ENCODE measurements around the gene MAGI3.

The MAGI3 gene

GRCh38 chr1:113534130-113534817 lies 144.0 kb downstream of the MAGI3 start:
- H3K4me3 ChIP-seq (ENCODE audit: low read depth, low read length), result no peak overlapping the region
- peak; percentile 52 for DNase-seq (ENCODE audit: low read depth)
- no peak for TF ChIP-seq CTCF (conservative IDR thresholded peaks at IDR 0.05; ENCODE audit: low read depth, low read length)

GRCh38 chr1:113534875-113535274 lies 144.6 kb downstream of the MAGI3 start:
- H3K4me3 ChIP-seq (ENCODE audit: low read depth, low read length), result no peak overlapping the region
- TF ChIP-seq CTCF (conservative IDR thresholded peaks at IDR 0.05; ENCODE audit: low read depth, low read length), result no peak
- DNase-seq (ENCODE audit: low read depth), result no peak

- no peak overlapping the region for H3K4me3 ChIP-seq (ENCODE audit: low read depth, low read length)
- no peak for TF ChIP-seq CTCF (conservative IDR thresholded peaks at IDR 0.05; ENCODE audit: low read depth, low read length)
- peak; percentile 41 for DNase-seq (ENCODE audit: low read depth)
Observed at GRCh38 chr1:113536182-113536780, 146.0 kb downstream of the MAGI3 start.

- no peak overlapping the region for H3K4me3 ChIP-seq (ENCODE audit: low read depth, low read length)
- DNase-seq (ENCODE audit: low read depth), result no peak
- TF ChIP-seq CTCF (conservative IDR thresholded peaks at IDR 0.05; ENCODE audit: low read depth, low read length), result no peak
Observed at GRCh38 chr1:113538225-113538624, 147.9 kb downstream of the MAGI3 start.

- no peak overlapping the region for H3K4me3 ChIP-seq (ENCODE audit: low read depth, low read length)
- DNase-seq (ENCODE audit: low read depth), result no peak
- TF ChIP-seq CTCF (conservative IDR thresholded peaks at IDR 0.05; ENCODE audit: low read depth, low read length), result no peak
Observed at GRCh38 chr1:113540335-113540734, 150.0 kb downstream of the MAGI3 start.

GRCh38 chr1:113541106-113541505 lies 150.8 kb downstream of the MAGI3 start:
- DNase-seq (ENCODE audit: low read depth), result no peak
- H3K4me3 ChIP-seq (ENCODE audit: low read depth, low read length), result no peak overlapping the region
- no peak for TF ChIP-seq CTCF (conservative IDR thresholded peaks at IDR 0.05; ENCODE audit: low read depth, low read length)

- DNase-seq (ENCODE audit: low read depth), result peak; percentile 84
- TF ChIP-seq CTCF (conservative IDR thresholded peaks at IDR 0.05; ENCODE audit: low read depth, low read length), result no peak
- H3K4me3 ChIP-seq (ENCODE audit: low read depth, low read length), result no peak overlapping the region
Observed at GRCh38 chr1:113542221-113542701, 151.9 kb downstream of the MAGI3 start.
